Mucosa of rectum (tissue), 2 donors: ENCODE results near the gene ELL3.
A peak's percentile ranks its signal among the peaks of the same experiment; 100 is the strongest.
"Not testable (repeated sequence)": the region's sequence is repeated elsewhere in the genome, so short reads cannot be mapped to it uniquely, and the experiment has no call there.

Source experiments
- H3K27ac ChIP-seq, 2 donors: one replicate each; pipeline ENCODE4 v1.7.0; 2013; ENCODE audit warnings: inconsistent platforms in 2 of 2, low read depth in 2 of 2, low read length in 2 of 2
- H3K27me3 ChIP-seq, 2 donors: one replicate each; pipeline ENCODE4 v1.7.0; 2013; ENCODE audit warnings: low read length in 2 of 2; ENCODE audit not compliant: control insufficient read depth in 2 of 2, insufficient read depth in 2 of 2
- H3K36me3 ChIP-seq, 2 donors: one replicate each; pipeline ENCODE4 v1.7.0; 2013; ENCODE audit warnings: low read length in 2 of 2; ENCODE audit not compliant: control insufficient read depth in 2 of 2, insufficient read depth in 2 of 2
- H3K4me1 ChIP-seq, 2 donors: one replicate each; pipeline ENCODE4 v1.7.0; 2013; ENCODE audit warnings: low read length in 2 of 2, mild to moderate bottlenecking in 1 of 2; ENCODE audit not compliant: control insufficient read depth in 2 of 2, insufficient read depth in 2 of 2
- H3K4me3 ChIP-seq, 2 donors: one replicate each; pipeline ENCODE4 v1.7.0; 2013; ENCODE audit warnings: low read length in 2 of 2
- H3K9ac ChIP-seq, 2 donors: one replicate each; pipeline ENCODE4 v1.7.0; 2013; ENCODE audit warnings: low read length in 2 of 2, low read depth in 1 of 2, mild to moderate bottlenecking in 1 of 2
- H3K9me3 ChIP-seq, 2 donors: one replicate each; pipeline ENCODE4 v1.7.0; 2013; ENCODE audit warnings: low read length in 2 of 2; ENCODE audit not compliant: control insufficient read depth in 2 of 2
- donor health status: healthy.
- donor health status: Normal muscosa, but diverticular disease.

Gene ELL3

GRCh38 chr15:43769584-43770228 lies 7.1 kb downstream of the ELL3 start:
- Histone ChIP-seq H3K9me3 (no peaks in the 10 kb centered on the region), H3K27me3 (no peaks in the 10 kb centered on the region), H3K9ac (no peak overlapping the region), H3K4me1 (peaks cover 4 to 6% of the 10 kb centered on the region in 2 donors), H3K27ac (no peak overlapping the region), H3K4me3 (no peak overlapping the region), H3K36me3 (peaks cover 76 to 90% of the 10 kb centered on the region in 2 donors)

- Histone ChIP-seq H3K4me3 (no peak overlapping the region), H3K36me3 (peaks cover 54 to 70% of the 10 kb centered on the region in 2 donors), H3K27ac (no peak overlapping the region)
Measured at GRCh38 chr15:43763819-43764446, 12.8 kb downstream of the ELL3 start.

GRCh38 chr15:43762824-43763223 lies 13.9 kb downstream of the ELL3 start:
- no peaks in the 10 kb centered on the region for H3K9me3 ChIP-seq
- H3K9ac ChIP-seq: no peak overlapping the region
- no peaks in the 10 kb centered on the region for H3K27me3 ChIP-seq
- H3K27ac ChIP-seq: no peak overlapping the region
- H3K36me3 ChIP-seq: peaks cover 45 to 68% of the 10 kb centered on the region in 2 donors
- no peak overlapping the region for H3K4me3 ChIP-seq
- H3K4me1 ChIP-seq: no peaks in the 10 kb centered on the region

More at GRCh38 chr15:43763819-43764446, 12.8 kb downstream of the ELL3 start:
- H3K9ac ChIP-seq: no peak overlapping the region
- H3K27me3 ChIP-seq: no peaks in the 10 kb centered on the region
- no peaks in the 10 kb centered on the region for H3K4me1 ChIP-seq
- no peaks in the 10 kb centered on the region for H3K9me3 ChIP-seq

GRCh38 chr15:43751885-43752284 lies 24.9 kb downstream of the ELL3 start:
- H3K4me3 ChIP-seq: no peak overlapping the region
- no peak overlapping the region for H3K27ac ChIP-seq
- peaks cover 4 to 10% of the 10 kb centered on the region in 2 donors for H3K4me1 ChIP-seq
- peaks cover 14 to 24% of the 10 kb centered on the region in 2 donors for H3K36me3 ChIP-seq
- H3K27me3 ChIP-seq: no peaks in the 10 kb centered on the region
- no peak overlapping the region for H3K9ac ChIP-seq
- H3K9me3 ChIP-seq: no peaks in the 10 kb centered on the region

- Histone ChIP-seq H3K4me1 (peaks cover 4 to 12% of the 10 kb centered on the region in 2 donors), H3K4me3 (peak overlapping the region; percentile 23 to 37), H3K27me3 (no peaks in the 10 kb centered on the region), H3K27ac (no peak overlapping the region), H3K9ac (no peak overlapping the region), H3K9me3 (no peaks in the 10 kb centered on the region), H3K36me3 (peaks cover 3 to 14% of the 10 kb centered on the region in 2 donors)
Measured at GRCh38 chr15:43749690-43750345, 26.9 kb downstream of the ELL3 start.

GRCh38 chr15:43748376-43748775 lies 28.4 kb downstream of the ELL3 start:
- Histone ChIP-seq H3K4me1 (peaks cover 4 to 12% of the 10 kb centered on the region in 2 donors), H3K4me3 (peak overlapping the region in 1 of 2 donors; percentile 15)

GRCh38 chr15:43746903-43747309 lies 29.9 kb downstream of the ELL3 start:
- peak overlapping the region; percentile 80 to 85 for H3K4me3 ChIP-seq
- H3K9ac ChIP-seq: peak overlapping the region; percentile 75 to 93
- H3K4me1 ChIP-seq: peaks cover 4 to 12% of the 10 kb centered on the region in 2 donors
- H3K9me3 ChIP-seq, H3K27me3 ChIP-seq, H3K36me3 ChIP-seq: not testable (repeated sequence)
- H3K27ac ChIP-seq: peak overlapping the region; percentile 94 to 95

More at GRCh38 chr15:43748376-43748775, 28.4 kb downstream of the ELL3 start:
- no peak overlapping the region for H3K27ac ChIP-seq
- H3K27me3 ChIP-seq: no peaks in the 10 kb centered on the region
- no peaks in the 10 kb centered on the region for H3K9me3 ChIP-seq
- H3K36me3 ChIP-seq: peaks cover 3 to 8% of the 10 kb centered on the region in 2 donors
- no peak overlapping the region for H3K9ac ChIP-seq

GRCh38 chr15:43746245-43746902 lies 30.4 kb downstream of the ELL3 start, which contains the start of gene PDIA3:
Gene PDIA3, plus strand, starts transcription at chr15:43746438. Its CDS starts 102 bp downstream, at chr15:43746540.
- H3K27ac ChIP-seq: peak within 1 kb of the TSS; percentile 94 to 95
- peak within 1 kb of the TSS; percentile 80 to 85 for H3K4me3 ChIP-seq
- peaks cover 4 to 10% of the 10 kb centered on the region in 2 donors for H3K4me1 ChIP-seq

GRCh38 chr15:43735416-43735815 lies 41.4 kb downstream of the ELL3 start:
- no peak overlapping the region for H3K27ac ChIP-seq
- H3K27me3 ChIP-seq: no peaks in the 10 kb centered on the region
- no peaks in the 10 kb centered on the region for H3K9me3 ChIP-seq
- no peak overlapping the region for H3K9ac ChIP-seq
- H3K4me3 ChIP-seq: no peak overlapping the region
- H3K36me3 ChIP-seq: no peaks in the 10 kb centered on the region
- no peaks in the 10 kb centered on the region for H3K4me1 ChIP-seq

More at GRCh38 chr15:43746245-43746902, 30.4 kb downstream of the ELL3 start, which contains the start of gene PDIA3:
- H3K9ac ChIP-seq: peak within 1 kb of the TSS; percentile 75 to 93
- H3K9me3 ChIP-seq, H3K36me3 ChIP-seq, H3K27me3 ChIP-seq: not testable (repeated sequence)
